ENCODE data around the gene ACAP1.

DNA sequence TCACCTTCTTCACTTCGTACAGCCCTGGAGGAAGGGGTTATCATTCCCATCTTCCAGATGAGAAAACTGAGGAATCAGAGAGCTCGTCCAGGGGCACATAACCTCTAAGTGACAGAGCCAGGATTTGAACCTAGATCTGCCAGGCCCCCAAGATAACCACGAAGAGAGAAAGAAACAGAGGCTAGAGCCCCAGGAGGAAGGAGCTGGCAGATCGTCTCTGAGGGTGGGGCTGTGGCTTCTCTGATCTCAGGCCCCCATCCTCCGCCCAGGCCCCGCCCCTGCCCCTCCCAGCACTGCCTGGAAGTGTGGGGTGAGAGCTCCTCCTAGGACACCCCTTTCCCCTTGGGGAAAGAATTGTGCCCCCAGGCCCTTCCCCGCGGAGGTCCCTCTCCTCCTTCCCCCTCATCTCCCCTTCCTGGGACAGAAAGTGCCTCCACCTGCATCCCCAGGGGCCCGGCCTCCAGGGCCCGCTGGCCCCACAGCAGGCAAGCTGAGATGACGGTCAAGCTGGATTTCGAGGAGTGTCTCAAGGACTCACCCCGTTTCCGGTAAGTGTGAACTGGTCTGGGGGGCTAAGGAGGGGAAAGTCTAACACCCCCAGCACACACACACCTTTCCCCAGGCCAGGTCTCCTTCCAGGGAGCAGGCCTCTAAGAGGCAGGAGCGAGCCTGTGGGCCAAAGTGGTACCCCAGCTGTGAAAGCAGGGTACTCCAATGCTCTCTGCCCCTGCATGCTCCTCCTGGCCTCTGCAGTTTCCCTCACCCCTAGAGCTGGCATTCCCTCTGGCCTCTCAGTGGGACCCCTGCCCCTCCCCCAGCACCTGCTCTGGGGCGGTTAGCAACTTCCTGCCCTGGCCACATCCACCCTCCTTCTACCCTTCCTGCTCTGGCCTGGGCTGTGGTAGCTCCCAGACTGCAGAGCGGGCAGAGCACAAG is at the start of gene ACAP1:
- TF ChIP-seq, protein P1, sequence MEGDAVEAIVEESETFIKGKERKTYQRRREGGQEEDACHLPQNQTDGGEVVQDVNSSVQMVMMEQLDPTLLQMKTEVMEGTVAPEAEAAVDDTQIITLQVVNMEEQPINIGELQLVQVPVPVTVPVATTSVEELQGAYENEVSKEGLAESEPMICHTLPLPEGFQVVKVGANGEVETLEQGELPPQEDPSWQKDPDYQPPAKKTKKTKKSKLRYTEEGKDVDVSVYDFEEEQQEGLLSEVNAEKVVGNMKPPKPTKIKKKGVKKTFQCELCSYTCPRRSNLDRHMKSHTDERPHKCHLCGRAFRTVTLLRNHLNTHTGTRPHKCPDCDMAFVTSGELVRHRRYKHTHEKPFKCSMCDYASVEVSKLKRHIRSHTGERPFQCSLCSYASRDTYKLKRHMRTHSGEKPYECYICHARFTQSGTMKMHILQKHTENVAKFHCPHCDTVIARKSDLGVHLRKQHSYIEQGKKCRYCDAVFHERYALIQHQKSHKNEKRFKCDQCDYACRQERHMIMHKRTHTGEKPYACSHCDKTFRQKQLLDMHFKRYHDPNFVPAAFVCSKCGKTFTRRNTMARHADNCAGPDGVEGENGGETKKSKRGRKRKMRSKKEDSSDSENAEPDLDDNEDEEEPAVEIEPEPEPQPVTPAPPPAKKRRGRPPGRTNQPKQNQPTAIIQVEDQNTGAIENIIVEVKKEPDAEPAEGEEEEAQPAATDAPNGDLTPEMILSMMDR (IDR thresholded peaks at IDR 0.05 in 8 of 11, conservative IDR thresholded peaks at IDR 0.05 in 3 of 11): peak in 1 of 11 experiments; percentile 18
- no peak for TF ChIP-seq POLR2A (IDR thresholded peaks at IDR 0.05)
- TF ChIP-seq POLR2AphosphoS5 (IDR thresholded peaks at IDR 0.05): peak; percentile 75 to 85 (median 77)
